ENCODE measurements around the gene RIMBP3B.
"Not testable (repeated sequence)": the region's sequence is repeated elsewhere in the genome, so short reads cannot be mapped to it uniquely, and the experiment has no call there.

The RIMBP3B gene

GRCh38 chr22:21383701-21384467, at the start of gene RIMBP3B:
TSS of gene RIMBP3B (plus strand) at chr22:21383751. CDS start at chr22:21383859, 108 bp downstream.
- DNase-seq (ENCODE audit: low spot score): not testable (repeated sequence)

- not testable (repeated sequence) for DNase-seq (ENCODE audit: low spot score)
These were observed 26.0 kb upstream of the RIMBP3B start for GRCh38 chr22:21357527-21357926.

GRCh38 chr22:21360525-21360924, 23.0 kb upstream of the RIMBP3B start:
- DNase-seq (ENCODE audit: low spot score): not testable (repeated sequence)

- not testable (repeated sequence) for DNase-seq (ENCODE audit: low spot score)
These were observed 21.1 kb upstream of the RIMBP3B start for GRCh38 chr22:21362473-21362872.

GRCh38 chr22:21363061-21363460, 20.5 kb upstream of the RIMBP3B start:
- DNase-seq (ENCODE audit: low spot score): not testable (repeated sequence)

- not testable (repeated sequence) for DNase-seq (ENCODE audit: low spot score)
These were observed 19.7 kb upstream of the RIMBP3B start for GRCh38 chr22:21363803-21364202.

- DNase-seq (ENCODE audit: low spot score): not testable (repeated sequence)
These were observed 19.2 kb upstream of the RIMBP3B start for GRCh38 chr22:21364362-21364761.

GRCh38 chr22:21365337-21365736, 18.2 kb upstream of the RIMBP3B start:
- not testable (repeated sequence) for DNase-seq (ENCODE audit: low spot score)

GRCh38 chr22:21368603-21369310, 14.8 kb upstream of the RIMBP3B start:
- DNase-seq (ENCODE audit: low spot score): not testable (repeated sequence)

GRCh38 chr22:21375880-21376279, 7.7 kb upstream of the RIMBP3B start:
- not testable (repeated sequence) for DNase-seq (ENCODE audit: low spot score)

- not testable (repeated sequence) for DNase-seq (ENCODE audit: low spot score)
These were observed 1.2 kb downstream of the RIMBP3B start for GRCh38 chr22:21384468-21385357.

- DNase-seq (ENCODE audit: low spot score): not testable (repeated sequence)
These were observed 5.9 kb downstream of the RIMBP3B start for GRCh38 chr22:21389480-21389879.

- DNase-seq (ENCODE audit: low spot score): not testable (repeated sequence)
These were observed 6.5 kb downstream of the RIMBP3B start for GRCh38 chr22:21390013-21390412.

- DNase-seq (ENCODE audit: low spot score): not testable (repeated sequence)
These were observed 11.1 kb downstream of the RIMBP3B start for GRCh38 chr22:21394613-21395012.

- not testable (repeated sequence) for DNase-seq (ENCODE audit: low spot score)
These were observed 17.8 kb downstream of the RIMBP3B start for GRCh38 chr22:21401197-21401969.

- DNase-seq (ENCODE audit: low spot score): not testable (repeated sequence)
These were observed 19.3 kb downstream of the RIMBP3B start for GRCh38 chr22:21402763-21403314.

GRCh38 chr22:21407139-21407538, 23.6 kb downstream of the RIMBP3B start:
- DNase-seq (ENCODE audit: low spot score): not testable (repeated sequence)

GRCh38 chr22:21407792-21408191, 24.2 kb downstream of the RIMBP3B start:
- not testable (repeated sequence) for DNase-seq (ENCODE audit: low spot score)

GRCh38 chr22:21416375-21416774, 32.8 kb downstream of the RIMBP3B start:
- not testable (repeated sequence) for DNase-seq (ENCODE audit: low spot score)

- not testable (repeated sequence) for DNase-seq (ENCODE audit: low spot score)
These were observed 33.7 kb downstream of the RIMBP3B start, which contains the start of gene HIC2 for GRCh38 chr22:21417227-21417746. TSS of gene HIC2 (plus strand) at chr22:21417371. CDS start at chr22:21442832, 25,461 bp downstream.
